Thymus (tissue), 11 donors: Measurements from ENCODE around the gene MFSD6. TPM values are rescaled to one million over a fixed set of nuclear protein-coding genes. Genes with fewer than 3 reads are reported as not detected.
A peak's percentile ranks its signal among the peaks of the same experiment; 100 is the strongest.

ENCODE experiments used
- DNase-seq, 9 donors: peaks; one replicate each; pipeline ENCODE4 v3.0.0-alpha.2; 2013; ENCODE audit warnings: low spot score in 9 of 9, low read depth in 6 of 9, missing footprints in 1 of 9
- H3K27ac ChIP-seq, 2 donors: one replicate each; pipeline ENCODE4 v1.5.1; 2013; ENCODE audit warnings: control low read depth in 1 of 2, low read depth in 1 of 2, low read length in 1 of 2, mild to moderate bottlenecking in 1 of 2, moderate library complexity in 1 of 2
- H3K27me3 ChIP-seq, 2 donors: one replicate each; pipeline ENCODE4 v1.5.1; 2013; ENCODE audit warnings: low read length in 1 of 2; ENCODE audit not compliant: control insufficient read depth in 2 of 2, insufficient read depth in 1 of 2
- H3K36me3 ChIP-seq, 2 donors: one replicate each; pipeline ENCODE4 v1.5.1; 2013; ENCODE audit warnings: low read length in 1 of 2, mild to moderate bottlenecking in 1 of 2, moderate library complexity in 1 of 2; ENCODE audit not compliant: control insufficient read depth in 2 of 2, insufficient read depth in 2 of 2
- H3K4me1 ChIP-seq, 2 donors: one replicate each; pipeline ENCODE4 v1.5.1; 2013; ENCODE audit warnings: low read length in 2 of 2; ENCODE audit not compliant: control insufficient read depth in 2 of 2, insufficient read depth in 2 of 2
- H3K4me3 ChIP-seq, 2 donors: one replicate each; pipeline ENCODE4 v1.5.1; 2013; ENCODE audit warnings: low read length in 2 of 2, control low read depth in 1 of 2, mild to moderate bottlenecking in 1 of 2
- H3K9me3 ChIP-seq, 2 donors: one replicate each; pipeline ENCODE4 v1.5.1; 2013; ENCODE audit warnings: low read length in 1 of 2, mild to moderate bottlenecking in 1 of 2; ENCODE audit not compliant: control insufficient read depth in 2 of 2, insufficient read depth in 1 of 2
- WGBS: extraction: QIAGEN DNeasy Blood & Tissue Kit; methylation state at CpG from one replicate; pipeline ENCODE4 v1.1.7; 2013; 5-methylcytosine and 5-hydroxymethylcytosine counted together
- polyA plus RNA-seq: library from polyadenylated mRNA; stranded (reverse); fragments of 200-250 nt; gene quantifications from one replicate; pipeline ENCODE4 v1.2.3, GENCODE V29; 2013
- total RNA-seq: library from RNA; stranded (reverse); fragments of 120-200 nt; gene quantifications from one replicate; pipeline ENCODE4 v1.2.4, GENCODE V29; 2013
- donor health status: healthy.

MFSD6 gene
- total and polyA plus RNA-seq, 2 donors, result 11.7 to 16.3 TPM

DNA sequence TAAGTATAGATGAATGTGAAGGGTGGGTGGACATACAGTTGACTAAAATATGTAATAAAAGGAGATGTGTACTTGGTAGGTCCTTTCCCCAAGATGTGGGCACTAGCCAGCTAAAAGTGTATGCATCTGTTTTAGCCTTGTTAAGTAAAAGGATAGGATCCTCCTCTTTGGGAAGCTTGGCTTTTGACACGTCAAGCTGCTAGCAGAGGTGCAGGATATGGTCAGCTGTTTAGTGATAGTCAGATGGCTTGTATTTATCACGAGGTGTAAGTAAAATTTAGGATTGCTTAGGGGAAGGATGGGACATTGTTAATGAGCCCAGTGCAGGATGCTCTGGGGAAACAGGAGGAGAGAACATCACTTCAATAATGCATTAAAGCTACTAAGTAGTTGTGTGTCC is 1.5 kb downstream of the MFSD6 start:
- Histone ChIP-seq H3K27ac (no peak overlapping the region), H3K36me3 (no peaks in the 10 kb centered on the region), H3K9me3 (peaks cover 0 to 3% of the 10 kb centered on the region in 2 donors), H3K4me1 (peaks cover 15 to 30% of the 10 kb centered on the region in 2 donors), H3K27me3 (no peaks in the 10 kb centered on the region), H3K4me3 (peak overlapping the region; percentile 79 to 84)
- DNase-seq, result no peak
- WGBS, result 55% methylated on average over 2 of the region's 2 CpGs

DNA sequence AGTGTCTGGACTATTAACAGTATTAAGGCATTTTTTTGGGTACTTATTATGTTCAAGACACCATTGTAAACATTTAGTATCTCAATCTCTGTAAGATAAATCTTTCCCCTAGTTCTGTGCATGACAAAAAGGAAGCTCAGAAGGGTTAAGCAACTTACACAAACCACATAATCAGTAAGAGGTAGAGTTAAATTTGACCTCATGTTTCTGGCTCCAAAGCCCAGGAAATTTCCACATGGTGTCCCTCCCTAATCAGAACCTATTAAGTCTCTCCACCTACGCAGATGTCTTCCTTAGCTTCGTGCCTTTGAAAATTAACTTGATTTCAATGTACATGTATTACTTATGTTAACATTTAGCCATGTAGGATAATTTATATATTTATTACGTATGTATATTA is 2.0 kb downstream of the MFSD6 start:
- Histone ChIP-seq H3K4me1 (peaks cover 15 to 29% of the 10 kb centered on the region in 2 donors), H3K27ac (no peak overlapping the region), H3K9me3 (peaks cover 0 to 3% of the 10 kb centered on the region in 2 donors), H3K36me3 (no peaks in the 10 kb centered on the region), H3K27me3 (no peaks in the 10 kb centered on the region), H3K4me3 (no peak overlapping the region)
- no peak for DNase-seq
- 95% methylated on average over 3 of the region's 3 CpGs for WGBS

GRCh38 chr2:190412966-190413365 is 4.8 kb downstream of the MFSD6 start:
- Histone ChIP-seq H3K9me3 (no peaks in the 10 kb centered on the region), H3K4me3 (no peak overlapping the region), H3K27ac (no peak overlapping the region), H3K4me1 (peaks cover 6 to 17% of the 10 kb centered on the region in 2 donors), H3K27me3 (no peaks in the 10 kb centered on the region), H3K36me3 (no peaks in the 10 kb centered on the region)
- 92% methylated on average over 3 of the region's 3 CpGs for WGBS
- no peak for DNase-seq

DNA sequence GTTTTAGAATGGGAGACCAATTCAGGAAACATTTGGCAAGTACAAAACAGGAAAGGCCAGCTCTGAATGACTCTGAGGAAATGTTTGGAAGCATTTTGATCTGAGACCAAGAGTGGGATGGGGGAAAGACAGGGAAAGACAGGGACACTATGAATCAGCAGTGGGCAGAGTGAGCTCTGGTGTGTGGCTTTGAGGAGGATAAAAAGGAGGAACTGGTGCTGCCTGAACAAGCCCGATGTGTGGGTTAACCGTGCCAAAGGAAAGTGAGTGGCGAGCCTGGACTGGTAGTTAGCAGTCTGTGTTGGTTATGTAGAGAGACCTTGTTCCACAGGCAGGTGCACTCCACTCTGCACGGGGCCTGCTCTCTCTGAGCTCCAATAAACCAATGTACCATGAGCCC is 5.3 kb downstream of the MFSD6 start:
- H3K27me3 ChIP-seq, result no peaks in the 10 kb centered on the region
- H3K4me3 ChIP-seq, result no peak overlapping the region
- WGBS, result 48% methylated on average over 4 of the region's 4 CpGs
- H3K4me1 ChIP-seq, result peaks cover 6 to 17% of the 10 kb centered on the region in 2 donors
- no peaks in the 10 kb centered on the region for H3K9me3 ChIP-seq
- no peaks in the 10 kb centered on the region for H3K36me3 ChIP-seq
- H3K27ac ChIP-seq, result no peak overlapping the region
- no peak for DNase-seq

DNA sequence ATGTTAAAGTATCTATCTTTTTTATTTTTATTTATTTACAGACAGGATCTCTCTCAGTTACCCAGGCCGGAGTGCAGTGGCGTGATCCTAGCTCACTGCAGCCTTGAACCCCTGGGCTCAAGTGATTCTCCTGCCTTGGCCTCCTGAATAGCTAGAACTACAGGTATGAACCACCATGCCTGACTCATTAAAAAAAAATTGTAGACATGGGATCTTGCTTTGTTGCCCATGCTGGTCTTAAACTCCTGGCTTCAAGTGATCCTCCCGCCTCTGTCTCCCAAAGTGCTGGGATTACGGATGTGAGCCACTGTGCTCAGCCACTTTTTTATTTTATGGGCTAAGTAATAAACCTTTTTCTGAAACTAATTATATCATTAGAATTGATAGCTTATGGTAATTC is 7.1 kb downstream of the MFSD6 start:
- peaks cover 6 to 7% of the 10 kb centered on the region in 2 donors for H3K4me1 ChIP-seq
- over 99% methylated on average over 4 of the region's 4 CpGs for WGBS
- no peak overlapping the region for H3K27ac ChIP-seq
- H3K36me3 ChIP-seq, result peaks cover 0 to 2% of the 10 kb centered on the region in 2 donors
- H3K4me3 ChIP-seq, result no peak overlapping the region
- H3K27me3 ChIP-seq, result no peaks in the 10 kb centered on the region
- no peak for DNase-seq
- no peaks in the 10 kb centered on the region for H3K9me3 ChIP-seq

DNA sequence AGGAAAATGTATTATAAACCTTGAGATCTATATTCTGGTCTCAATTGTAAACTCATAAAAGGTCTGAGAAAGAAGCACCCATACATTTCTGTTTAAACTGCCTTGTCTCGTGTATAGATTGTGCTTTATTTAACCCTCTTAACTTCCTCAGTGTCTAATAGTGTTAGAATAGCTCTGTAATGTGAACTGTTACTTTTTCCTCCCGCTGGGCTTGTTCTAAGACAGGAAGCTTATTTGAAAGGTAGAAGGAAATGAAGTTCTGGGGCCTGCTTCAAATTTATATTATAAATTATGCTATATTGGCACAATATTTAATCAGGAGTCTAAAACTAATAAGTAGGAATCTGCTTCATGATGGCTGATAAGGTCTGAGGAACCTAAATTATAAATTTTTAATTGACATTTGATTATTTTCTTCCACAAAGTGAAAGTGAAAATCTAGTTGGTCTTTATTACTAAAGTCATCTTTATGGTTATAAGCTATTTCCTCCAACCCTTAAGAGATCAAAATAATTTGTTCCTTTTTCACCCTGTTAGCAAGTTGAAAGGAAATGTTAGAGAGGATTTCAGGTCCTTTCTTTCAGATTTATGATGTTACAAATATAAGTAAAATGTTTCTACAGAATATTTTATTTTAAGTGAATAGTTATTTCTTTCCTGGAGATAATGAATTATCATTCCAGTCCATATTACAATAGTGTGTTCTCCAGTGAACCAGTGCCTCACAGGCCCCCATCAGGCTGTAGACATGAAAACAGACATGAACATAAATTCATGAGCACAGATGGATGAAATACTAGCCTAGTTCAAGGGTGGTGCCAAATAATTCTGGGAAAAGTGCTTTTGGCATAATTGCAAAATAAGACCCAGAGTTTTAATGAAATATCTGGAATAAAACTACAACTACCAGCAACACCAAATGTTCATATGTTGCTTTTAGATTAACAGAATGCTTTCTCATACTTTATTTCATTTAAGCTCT is 7.9 kb downstream of the MFSD6 start:
- H3K9me3 ChIP-seq, result no peaks in the 10 kb centered on the region
- H3K4me3 ChIP-seq, result no peak overlapping the region
- WGBS, result 15% methylated on average over 2 of the region's 2 CpGs
- peak in 1 of 9 donors; percentile 38 for DNase-seq
- H3K4me1 ChIP-seq, result peaks cover 6 to 7% of the 10 kb centered on the region in 2 donors
- peak overlapping the region in 1 of 2 donors; percentile 10 for H3K27ac ChIP-seq
- H3K36me3 ChIP-seq, result peaks cover 0 to 2% of the 10 kb centered on the region in 2 donors
- no peaks in the 10 kb centered on the region for H3K27me3 ChIP-seq

- Histone ChIP-seq H3K27ac (no peak overlapping the region), H3K4me3 (no peak overlapping the region), H3K36me3 (peaks cover 0 to 2% of the 10 kb centered on the region in 2 donors), H3K9me3 (no peaks in the 10 kb centered on the region), H3K4me1 (peaks cover 6 to 7% of the 10 kb centered on the region in 2 donors), H3K27me3 (no peaks in the 10 kb centered on the region)
- DNase-seq, result no peak
- WGBS, result 97% methylated on average over 9 of the region's 9 CpGs
Observed at GRCh38 chr2:190417045-190417842, 9.1 kb downstream of the MFSD6 start.

DNA sequence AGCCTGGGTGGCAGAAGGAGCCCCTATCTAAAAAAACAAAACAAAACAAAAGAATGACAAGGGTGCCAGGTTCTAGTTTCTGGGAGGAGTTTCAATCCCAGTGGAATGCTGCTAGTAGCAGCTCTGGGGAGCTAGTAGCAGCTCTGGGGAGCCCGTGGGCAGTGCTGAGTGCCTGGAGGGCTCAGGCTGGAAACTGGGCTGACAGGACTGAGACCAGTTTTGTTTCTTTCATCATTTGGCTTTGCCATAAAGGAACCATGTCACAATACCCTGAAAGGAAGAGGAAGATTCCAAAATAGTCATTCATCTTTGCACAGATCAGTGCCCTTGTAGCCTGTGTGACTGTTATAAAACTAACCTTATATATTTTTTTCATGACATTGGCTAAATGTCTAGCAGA is 10.6 kb downstream of the MFSD6 start:
- Histone ChIP-seq H3K4me1 (peaks cover 3% of the 10 kb centered on the region in 2 donors), H3K36me3 (peaks cover 0 to 2% of the 10 kb centered on the region in 2 donors), H3K4me3 (no peak overlapping the region), H3K27me3 (no peaks in the 10 kb centered on the region), H3K27ac (no peak overlapping the region), H3K9me3 (no peaks in the 10 kb centered on the region)
- WGBS, result 100% methylated on average over 1 of the region's 1 CpG
- no peak for DNase-seq

DNA sequence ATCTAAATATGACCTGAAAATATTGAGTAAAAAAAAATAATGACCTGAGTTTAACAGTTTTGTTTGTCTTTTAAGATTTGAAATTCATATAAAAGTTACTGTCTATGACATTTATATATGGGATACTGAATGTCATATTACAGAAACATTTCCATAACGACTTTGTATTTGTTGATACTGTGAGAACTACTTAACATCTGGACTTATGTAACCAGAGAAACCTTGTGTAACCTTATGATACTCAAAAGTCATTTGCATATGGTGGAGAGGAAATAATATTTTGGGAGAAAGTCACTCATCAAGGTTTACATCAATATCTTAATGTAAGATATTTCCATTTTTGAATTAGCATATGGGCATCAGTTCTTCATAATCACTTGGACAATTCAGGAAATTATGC is 12.6 kb downstream of the MFSD6 start:
- 95% methylated on average over 1 of the region's 1 CpG for WGBS
- Histone ChIP-seq H3K27ac (no peak overlapping the region), H3K9me3 (no peaks in the 10 kb centered on the region), H3K4me1 (peaks cover 0 to 2% of the 10 kb centered on the region in 2 donors), H3K4me3 (no peak overlapping the region), H3K27me3 (no peaks in the 10 kb centered on the region), H3K36me3 (peaks cover 0 to 2% of the 10 kb centered on the region in 2 donors)
- no peak for DNase-seq
